C4-2B (cell line): ENCODE results near the gene PDSS2.

Source experiments
- CTCF ChIP-seq: fragments of 450-650 bp; conservative IDR thresholded peaks from 2 replicates; pipeline ENCODE4 v1.5.1; 2017; ENCODE audit warnings: mild to moderate bottlenecking
- ZFX ChIP-seq: fragments of 450-650 bp; IDR thresholded peaks from 2 replicates; pipeline ENCODE4 v1.6.1; 2017

GRCh38 chr6:107495196-107495643 lies 35.9 kb upstream of the PDSS2 start:
- TF ChIP-seq CTCF (no peak), ZFX (no peak)
